ENCODE results near the gene RYR1.

DNA sequence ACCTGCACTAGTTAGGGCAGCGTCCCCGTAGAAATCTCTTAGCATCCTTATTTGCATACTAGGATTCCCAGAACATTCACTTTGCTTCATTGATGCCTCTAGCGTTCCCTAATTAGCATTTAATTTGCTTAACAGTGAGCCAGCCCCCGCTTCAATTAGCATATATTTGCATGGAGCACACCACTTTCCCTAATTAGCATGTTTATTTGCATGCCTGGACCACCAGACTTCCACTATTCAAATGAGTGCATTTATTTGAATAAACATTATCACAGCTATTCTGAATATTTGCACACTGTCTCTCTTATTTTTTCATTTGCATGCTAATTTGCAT, 69.6 kb downstream of the RYR1 start:
- TF ChIP-seq POLR2A (IDR thresholded peaks at IDR 0.05; ENCODE audit: low read depth, low read length) = no peak
- no peak for TF ChIP-seq POLR2AphosphoS5 (IDR thresholded peaks at IDR 0.05; ENCODE audit: low read depth, low read length)
- TF ChIP-seq TAF1 (IDR thresholded peaks at IDR 0.05; ENCODE audit: borderline replicate concordance, low read depth, low read length) = no peak

Measured in GM12892 (cell line).